GM21390 (cell line): ENCODE results near the gene EPHB3.
"Not testable (repeated sequence)": the region's sequence is repeated elsewhere in the genome, so short reads cannot be mapped to it uniquely, and the experiment has no call there.

Source experiments
- ATAC-seq: cut with Tn5 transposase; IDR thresholded peaks from one replicate; pipeline ENCODE4 v1.9.1; 2021; ENCODE audit not compliant: unreplicated experiment

The EPHB3 gene

GRCh38 chr3:184619369-184619768 lies 57.8 kb downstream of the EPHB3 start:
- no peak for ATAC-seq

- ATAC-seq, result no peak
Measured at GRCh38 chr3:184619787-184620430, 58.3 kb downstream of the EPHB3 start.

- no peak for ATAC-seq
Measured at GRCh38 chr3:184620475-184621119, 59.0 kb downstream of the EPHB3 start.

- not testable (repeated sequence) for ATAC-seq
Measured at GRCh38 chr3:184622156-184622555, 60.6 kb downstream of the EPHB3 start.

- no peak for ATAC-seq
Measured at GRCh38 chr3:184626923-184627322, 65.3 kb downstream of the EPHB3 start.

- no peak for ATAC-seq
Measured at GRCh38 chr3:184629555-184630160, 68.1 kb downstream of the EPHB3 start.

- ATAC-seq, result no peak
Measured at GRCh38 chr3:184630861-184631471, 69.4 kb downstream of the EPHB3 start.

- no peak for ATAC-seq
Measured at GRCh38 chr3:184631472-184631861, 69.9 kb downstream of the EPHB3 start.
